SK-N-SH treated with all-trans-retinoic acid at 6 μM for 48 hours (cell line): ENCODE data around the gene PRR18.

Experiments used
- ATAC-seq: fragments of 200-7000 bp; cut with Tn5 transposase; 3 replicates; pipeline ENCODE4 v1.9.1; 2020; ENCODE audit warnings: mild to moderate bottlenecking, moderate library complexity
- ARNTL ChIP-seq: fragments of 450-650 bp; formaldehyde crosslinking; IDR thresholded peaks from 2 replicates; pipeline ENCODE4 v1.5.0; 2020; ENCODE audit warnings: low read depth, mild to moderate bottlenecking, moderate library complexity, borderline replicate concordance
- BACH2 ChIP-seq: fragments of 250-450 bp; sonication (Bioruptor Pico); IDR thresholded peaks from 2 replicates; pipeline ENCODE4 v1.9.0; 2021; ENCODE audit warnings: mild to moderate bottlenecking, borderline replicate concordance
- CREB5 ChIP-seq: fragments of 250-450 bp; sonication (Bioruptor Pico); IDR thresholded peaks from 2 replicates; pipeline ENCODE4 v1.5.1; 2020; ENCODE audit warnings: low read depth, mild to moderate bottlenecking, moderate library complexity
- CSDC2 ChIP-seq: fragments of 250-450 bp; sonication (Bioruptor Pico); IDR thresholded peaks from 2 replicates; pipeline ENCODE4 v1.5.0; 2020; ENCODE audit warnings: mild to moderate bottlenecking, moderate library complexity
- CSRNP3 ChIP-seq: fragments of 250-450 bp; sonication (Bioruptor Pico); IDR thresholded peaks from 2 replicates; pipeline ENCODE4 v1.5.1; 2021; ENCODE audit warnings: mild to moderate bottlenecking, moderate library complexity
- ESRRG ChIP-seq: fragments of 250-450 bp; sonication (Bioruptor Pico); IDR thresholded peaks from 2 replicates; pipeline ENCODE4 v1.6.1; 2021; ENCODE audit warnings: mild to moderate bottlenecking
- GLIS3 ChIP-seq: fragments of 250-450 bp; sonication (Bioruptor Pico); IDR thresholded peaks from 2 replicates; pipeline ENCODE4 v1.5.0; 2020; ENCODE audit warnings: mild to moderate bottlenecking, moderate library complexity
- ISL1 ChIP-seq: fragments of 250-450 bp; sonication (Bioruptor Pico); IDR thresholded peaks from 2 replicates; pipeline ENCODE4 v2.1.2; 2022; ENCODE audit warnings: mild to moderate bottlenecking, moderate library complexity
- OSR1 ChIP-seq: fragments of 250-450 bp; sonication (Bioruptor Pico); IDR thresholded peaks from 2 replicates; pipeline ENCODE4 v1.8.0; 2022; ENCODE audit warnings: moderate library complexity, mild to moderate bottlenecking, inconsistent platforms
- PATZ1 ChIP-seq: fragments of 250-450 bp; sonication (Bioruptor Pico); IDR thresholded peaks from 2 replicates; pipeline ENCODE4 v1.8.0; 2020; ENCODE audit warnings: mild to moderate bottlenecking, moderate library complexity, borderline replicate concordance
- POU6F1 ChIP-seq: fragments of 250-450 bp; sonication (Bioruptor Pico); IDR thresholded peaks from 2 replicates; pipeline ENCODE4 v1.8.0; 2021; ENCODE audit warnings: low read depth, mild to moderate bottlenecking, moderate library complexity, borderline replicate concordance
- PPARA ChIP-seq: fragments of 250-450 bp; sonication (Bioruptor Pico); IDR thresholded peaks from 2 replicates; pipeline ENCODE4 v1.5.0; 2020; ENCODE audit warnings: mild to moderate bottlenecking, borderline replicate concordance
- SNAI2 ChIP-seq: fragments of 250-450 bp; sonication (Bioruptor Pico); IDR thresholded peaks from 2 replicates; pipeline ENCODE4 v1.5.0; 2020; ENCODE audit warnings: mild to moderate bottlenecking, moderate library complexity
- TCF4 ChIP-seq: fragments of 250-450 bp; sonication (Bioruptor Pico); IDR thresholded peaks from 2 replicates; pipeline ENCODE4 v1.8.0; 2021; ENCODE audit warnings: mild to moderate bottlenecking, moderate library complexity, borderline replicate concordance
- TOX ChIP-seq: fragments of 250-450 bp; sonication (Bioruptor Pico); IDR thresholded peaks from 2 replicates; pipeline ENCODE4 v1.8.0; 2021; ENCODE audit warnings: mild to moderate bottlenecking, moderate library complexity, borderline replicate concordance
- TSHZ2 ChIP-seq: fragments of 250-450 bp; sonication (Bioruptor Pico); IDR thresholded peaks from 2 replicates; pipeline ENCODE4 v1.5.0; 2020; ENCODE audit warnings: mild to moderate bottlenecking, moderate library complexity
- ZC3H10 ChIP-seq: fragments of 250-450 bp; sonication (Bioruptor Pico); IDR thresholded peaks from 2 replicates; pipeline ENCODE4 v1.5.1; 2021; ENCODE audit warnings: mild to moderate bottlenecking, moderate library complexity
- ZFP3 ChIP-seq: fragments of 250-450 bp; sonication (Bioruptor Pico); IDR thresholded peaks from 2 replicates; pipeline ENCODE4 v1.5.0; 2020; ENCODE audit warnings: mild to moderate bottlenecking, moderate library complexity
- ZFP30 ChIP-seq: fragments of 450-650 bp; formaldehyde crosslinking; IDR thresholded peaks from 2 replicates; pipeline ENCODE4 v1.5.0; 2022; ENCODE audit warnings: mild to moderate bottlenecking, moderate library complexity
- ZNF565 ChIP-seq: fragments of 450-650 bp; formaldehyde crosslinking; conservative IDR thresholded peaks from 2 replicates; pipeline ENCODE4 v1.5.0; 2020; ENCODE audit warnings: low read depth, mild to moderate bottlenecking, moderate library complexity
- ZNF70 ChIP-seq: fragments of 450-650 bp; formaldehyde crosslinking; IDR thresholded peaks from 2 replicates; pipeline ENCODE4 v1.5.0; 2020; ENCODE audit warnings: mild to moderate bottlenecking, moderate library complexity
- ZNF8 ChIP-seq: fragments of 450-650 bp; formaldehyde crosslinking; IDR thresholded peaks from 2 replicates; pipeline ENCODE4 v1.5.0; 2020; ENCODE audit warnings: mild to moderate bottlenecking, moderate library complexity

The PRR18 gene

GRCh38 chr6:166343150-166343487 is 34.9 kb upstream of the PRR18 start:
- no peak for TF ChIP-seq TSHZ2 (CRISPR knock-in tag)
- no peak for TF ChIP-seq ZC3H10 (CRISPR knock-in tag)
- TF ChIP-seq ZNF70 (CRISPR knock-in tag), result no peak
- no peak for TF ChIP-seq TCF4 (CRISPR knock-in tag)
- TF ChIP-seq BACH2 (CRISPR knock-in tag), result no peak
- no peak for TF ChIP-seq ZNF565 (CRISPR knock-in tag)
- no peak for TF ChIP-seq CSRNP3
- no peak for TF ChIP-seq PPARA
- ATAC-seq, result no peak

- TF ChIP-seq CREB5 (no peak), ISL1 (no peak), POU6F1 (CRISPR knock-in tag) (no peak), CSDC2 (0 out of 2 replicates have a peak, but pooled peaks have one; percentile 72), SNAI2 (CRISPR knock-in tag) (no peak)
- ATAC-seq, result peak; percentile 97
Observed at GRCh38 chr6:166342349-166343149, 34.4 kb upstream of the PRR18 start, which contains the start of gene SFT2D1. TSS of gene SFT2D1 (minus strand) at chr6:166342545. CDS start at chr6:166342481, 64 bp downstream.

- TF ChIP-seq POU6F1 (CRISPR knock-in tag), result no peak
- no peak for TF ChIP-seq OSR1 (CRISPR knock-in tag)
- TF ChIP-seq ZNF8 (CRISPR knock-in tag), result no peak
- no peak for TF ChIP-seq GLIS3 (CRISPR knock-in tag)
- TF ChIP-seq CSDC2, result no peak
- TF ChIP-seq SNAI2 (CRISPR knock-in tag), result no peak
- TF ChIP-seq ESRRG (CRISPR knock-in tag), result no peak
- no peak for TF ChIP-seq ZFP3 (CRISPR knock-in tag)
- no peak for TF ChIP-seq ISL1
- no peak for TF ChIP-seq TOX (CRISPR knock-in tag)
- no peak for TF ChIP-seq ZFP30 (CRISPR knock-in tag)
- TF ChIP-seq PATZ1 (CRISPR knock-in tag), result no peak
- TF ChIP-seq PPARA, result no peak
- no peak for TF ChIP-seq ZNF565 (CRISPR knock-in tag)
- TF ChIP-seq TCF4 (CRISPR knock-in tag), result no peak
- no peak for TF ChIP-seq TSHZ2 (CRISPR knock-in tag)
- no peak for TF ChIP-seq ARNTL
- peak; percentile 47 for ATAC-seq
Observed at GRCh38 chr6:166341977-166342348, 33.8 kb upstream of the PRR18 start.
